Activated CD4-positive, alpha-beta T cell treated with anti-CD3 and anti-CD28 coated beads for 24 hours (primary cell): ENCODE measurements around the gene SLCO6A1.
"Not testable (repeated sequence)": the region's sequence is repeated elsewhere in the genome, so short reads cannot be mapped to it uniquely, and the experiment has no call there.

Experiments used
- DNase-seq, 2 donors: peaks; one replicate each; pipeline ENCODE4 v3.0.0-alpha.2; 2020; ENCODE audit warnings: low read depth in 2 of 2

The SLCO6A1 gene, protein sequence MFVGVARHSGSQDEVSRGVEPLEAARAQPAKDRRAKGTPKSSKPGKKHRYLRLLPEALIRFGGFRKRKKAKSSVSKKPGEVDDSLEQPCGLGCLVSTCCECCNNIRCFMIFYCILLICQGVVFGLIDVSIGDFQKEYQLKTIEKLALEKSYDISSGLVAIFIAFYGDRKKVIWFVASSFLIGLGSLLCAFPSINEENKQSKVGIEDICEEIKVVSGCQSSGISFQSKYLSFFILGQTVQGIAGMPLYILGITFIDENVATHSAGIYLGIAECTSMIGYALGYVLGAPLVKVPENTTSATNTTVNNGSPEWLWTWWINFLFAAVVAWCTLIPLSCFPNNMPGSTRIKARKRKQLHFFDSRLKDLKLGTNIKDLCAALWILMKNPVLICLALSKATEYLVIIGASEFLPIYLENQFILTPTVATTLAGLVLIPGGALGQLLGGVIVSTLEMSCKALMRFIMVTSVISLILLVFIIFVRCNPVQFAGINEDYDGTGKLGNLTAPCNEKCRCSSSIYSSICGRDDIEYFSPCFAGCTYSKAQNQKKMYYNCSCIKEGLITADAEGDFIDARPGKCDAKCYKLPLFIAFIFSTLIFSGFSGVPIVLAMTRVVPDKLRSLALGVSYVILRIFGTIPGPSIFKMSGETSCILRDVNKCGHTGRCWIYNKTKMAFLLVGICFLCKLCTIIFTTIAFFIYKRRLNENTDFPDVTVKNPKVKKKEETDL

GRCh38 chr5:102498271-102499034 lies at the start of gene SLCO6A1:
Gene SLCO6A1 (minus strand): TSS chr5:102499001. CDS start chr5:102498844, 157 bp downstream.
- no peak for DNase-seq

- no peak for DNase-seq
Measured at GRCh38 chr5:102547141-102548035, 48.6 kb upstream of the SLCO6A1 start.

- DNase-seq = no peak
Measured at GRCh38 chr5:102545175-102545574, 46.4 kb upstream of the SLCO6A1 start.

GRCh38 chr5:102542057-102542456 lies 43.3 kb upstream of the SLCO6A1 start:
- DNase-seq = no peak

GRCh38 chr5:102539996-102540728 lies 41.4 kb upstream of the SLCO6A1 start:
- no peak for DNase-seq

DNA sequence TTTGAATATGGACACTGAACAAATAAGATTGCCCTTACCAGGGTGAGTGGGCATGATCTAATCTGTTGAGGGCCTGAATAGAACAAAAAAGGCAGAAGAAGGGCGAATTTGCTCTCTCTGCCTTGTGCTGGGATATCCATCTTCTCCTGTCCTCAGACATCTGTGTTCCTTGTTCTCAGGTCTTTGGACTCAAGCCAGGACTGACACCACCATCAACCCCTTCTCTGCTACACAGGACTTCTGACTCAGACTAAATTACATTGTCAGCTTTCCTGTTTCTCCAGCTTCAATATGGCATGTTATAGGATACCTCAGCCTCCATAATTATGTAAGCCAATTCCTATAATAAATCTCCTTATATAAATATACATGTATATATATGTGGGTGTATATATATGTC lies 40.8 kb upstream of the SLCO6A1 start:
- DNase-seq = no peak

GRCh38 chr5:102537011-102537410 lies 38.2 kb upstream of the SLCO6A1 start:
- no peak for DNase-seq

DNA sequence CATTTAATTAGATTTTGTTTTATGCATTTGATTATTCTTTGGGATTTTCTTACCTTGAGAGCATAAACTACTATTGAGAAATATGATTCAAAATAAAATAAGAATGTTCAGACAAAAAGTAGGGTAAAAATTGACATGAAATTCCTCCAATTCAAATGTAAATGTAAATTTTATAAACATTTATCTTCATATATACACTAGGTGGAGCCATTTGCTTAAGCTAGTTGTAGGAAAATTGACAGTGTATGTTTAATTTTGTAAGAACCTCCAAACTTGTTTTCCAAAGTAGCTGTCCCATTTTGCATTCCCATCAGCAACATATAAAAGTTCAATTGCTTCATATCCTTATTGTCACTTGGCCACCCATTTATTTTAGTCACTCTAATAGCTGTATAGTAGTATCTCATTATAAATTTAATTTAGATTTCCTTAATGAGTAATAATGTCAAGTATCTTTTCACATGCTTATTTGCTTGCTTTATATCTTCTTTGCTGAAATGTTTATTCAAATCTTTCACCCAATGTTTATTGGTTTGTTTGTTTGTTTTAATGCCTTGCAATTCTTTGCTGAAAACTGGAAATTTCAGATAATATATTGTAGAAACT lies 37.6 kb upstream of the SLCO6A1 start:
- DNase-seq = no peak

DNA sequence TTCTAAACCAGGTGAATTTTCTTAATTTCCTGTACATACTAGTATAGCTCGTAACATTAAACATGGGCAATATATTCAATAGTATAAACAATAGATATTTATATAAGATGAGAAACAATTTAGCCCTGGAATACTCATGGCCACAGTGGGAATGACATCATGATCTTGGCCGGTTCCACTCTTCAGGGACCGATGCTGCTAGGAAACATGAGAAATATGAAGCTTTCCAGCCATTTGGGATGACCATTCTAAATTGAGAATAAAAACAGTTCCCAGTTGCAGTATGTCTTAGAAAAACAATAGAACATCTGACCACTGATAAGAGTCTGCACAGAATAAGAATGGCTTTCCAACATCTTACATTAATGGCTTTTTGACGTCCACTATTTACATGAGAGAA lies 33.3 kb upstream of the SLCO6A1 start:
- no peak for DNase-seq

GRCh38 chr5:102531506-102531905 lies 32.7 kb upstream of the SLCO6A1 start:
- DNase-seq = no peak

DNA sequence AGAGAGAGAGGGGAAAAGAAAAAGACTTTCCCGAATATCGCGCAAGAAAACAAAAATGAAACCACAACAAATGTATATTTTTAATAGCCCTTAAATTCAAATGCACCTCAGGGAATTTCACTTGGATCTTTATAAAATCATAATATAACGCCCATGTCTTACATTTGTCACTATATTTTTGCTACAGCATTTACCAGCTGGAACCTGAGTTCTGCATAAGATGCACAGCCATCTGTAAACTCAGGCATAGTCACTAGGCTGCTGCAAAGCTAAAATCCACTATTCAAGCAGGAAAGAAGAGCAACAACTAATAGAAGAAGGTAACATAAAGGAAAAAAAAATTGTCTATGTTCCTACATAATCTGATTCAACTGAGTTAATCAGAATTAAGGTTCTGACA lies 30.6 kb upstream of the SLCO6A1 start:
- DNase-seq = no peak

- no peak for DNase-seq
Measured at GRCh38 chr5:102529031-102529430, 30.2 kb upstream of the SLCO6A1 start.

- DNase-seq = no peak
Measured at GRCh38 chr5:102528600-102528999, 29.8 kb upstream of the SLCO6A1 start.

DNA sequence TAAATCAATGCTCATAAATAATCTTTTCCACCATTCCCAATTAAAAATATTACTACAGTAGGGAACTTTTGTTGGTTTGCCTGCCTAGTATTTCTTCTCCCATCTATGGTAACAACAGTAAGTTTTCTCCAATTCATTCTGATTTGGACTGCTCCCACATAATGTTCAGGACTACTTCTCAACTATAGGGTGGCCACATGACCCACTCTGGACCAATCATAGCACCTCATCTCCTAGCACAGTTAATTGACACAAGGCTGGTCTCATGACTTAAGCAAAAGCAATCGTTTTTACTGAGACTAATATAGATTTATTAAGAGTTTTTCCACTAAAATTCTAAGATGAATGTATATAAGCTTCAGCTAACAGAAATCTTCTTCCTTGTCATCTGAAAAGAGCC lies 28.7 kb upstream of the SLCO6A1 start:
- DNase-seq = no peak

GRCh38 chr5:102523541-102524175 lies 24.9 kb upstream of the SLCO6A1 start:
- no peak for DNase-seq

DNA sequence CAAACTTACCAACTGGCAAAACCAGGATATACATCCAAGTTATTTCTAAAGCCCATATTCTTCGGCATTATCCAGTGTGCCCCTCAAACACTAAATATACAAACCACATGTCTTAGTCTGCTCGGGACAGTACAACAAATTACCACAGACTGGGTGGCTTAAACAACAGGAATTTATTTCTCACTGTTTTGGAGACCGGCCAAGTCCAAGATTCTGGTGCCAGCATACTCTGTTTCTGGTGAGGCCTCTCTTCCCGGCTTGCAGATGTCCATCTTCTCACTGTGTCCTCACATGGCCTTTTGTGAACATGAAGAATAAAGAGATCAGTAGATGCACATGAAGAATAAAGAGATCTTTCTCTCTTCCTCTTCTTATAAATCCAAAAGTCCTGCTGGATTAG lies 12.9 kb upstream of the SLCO6A1 start:
- DNase-seq = no peak

- DNase-seq = not testable (repeated sequence)
Measured at GRCh38 chr5:102491261-102491914, 7.4 kb downstream of the SLCO6A1 start.

DNA sequence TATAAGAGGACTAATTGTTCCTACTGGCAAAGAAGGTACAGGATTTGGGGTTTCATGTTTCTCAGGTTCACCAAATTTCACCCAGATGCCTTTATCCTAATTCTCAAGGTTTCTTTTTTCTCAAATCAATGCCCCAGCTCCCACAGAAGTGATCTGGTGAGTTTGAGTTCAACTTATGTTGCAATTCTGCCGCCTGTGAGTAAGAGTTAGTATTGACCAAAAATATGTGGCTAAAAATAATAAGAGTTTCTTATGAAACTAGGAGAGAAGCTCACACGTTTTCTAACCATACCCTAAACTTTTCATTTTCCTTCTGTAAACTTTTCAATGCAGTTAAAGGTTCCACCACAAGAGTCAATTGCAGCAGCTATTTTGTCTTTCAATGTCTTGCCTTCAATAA lies 15.1 kb downstream of the SLCO6A1 start:
- no peak for DNase-seq

- DNase-seq = no peak
Measured at GRCh38 chr5:102481054-102481715, 17.6 kb downstream of the SLCO6A1 start.
